ENCODE results near the gene FCHO1. TPM values are rescaled to one million over a fixed set of nuclear protein-coding genes. Genes with fewer than 3 reads are reported as not detected.
A peak's percentile ranks its signal among the peaks of the same experiment; 100 is the strongest.

Gene FCHO1
- total and polyA plus RNA-seq, 2 donors (not counting 1 experiment from before 2014, with no cell fraction given): 85.7 to 149 TPM

- H3K9me3 Mint-ChIP-seq (ENCODE audit: insufficient read depth): no peaks in the 10 kb centered on the region
- no peak overlapping the region for H3K27ac Mint-ChIP-seq
- Histone ChIP-seq H3K4me1 (ENCODE audit: control insufficient read depth in 2 of 2, insufficient read depth in 2 of 2, low read length in 2 of 2) (peaks cover 16 to 18% of the 10 kb centered on the region in 2 donors), H3K27me3 (replicated peaks in 1 of 4; ENCODE audit: control extremely low read depth in 1 of 4, control insufficient read depth in 3 of 4, insufficient read depth in 4 of 4, low read length in 3 of 4) (no peaks in the 10 kb centered on the region), H3K79me2 (ENCODE audit: control insufficient read depth, insufficient read depth, low read length) (peaks cover 74% of the 10 kb centered on the region), H3K27ac (ENCODE audit: low read length in 2 of 2) (no peak overlapping the region), H3K36me3 (replicated peaks in 1 of 2; ENCODE audit: control extremely low read depth in 1 of 2, control insufficient read depth in 1 of 2, extremely low read depth in 1 of 2, insufficient read depth in 2 of 2, low read length in 1 of 2) (peaks cover 7 to 64% of the 10 kb centered on the region in 2 experiments), H3K4me3 (ENCODE audit: control extremely low read depth in 1 of 5, extremely low read depth in 1 of 5, insufficient read depth in 1 of 5, low read depth in 2 of 5, low read length in 4 of 5) (no peak overlapping the region), H2AFZ (ENCODE audit: insufficient read depth, low read depth, low read length, poor library complexity, severe bottlenecking) (no peak overlapping the region), H4K20me1 (ENCODE audit: control insufficient read depth, insufficient read depth, low read length, poor library complexity, severe bottlenecking) (peaks cover 75% of the 10 kb centered on the region), H3K9ac (ENCODE audit: low read length) (no peak overlapping the region), H3K9me3 (ENCODE audit: control extremely low read depth in 1 of 3, control insufficient read depth in 2 of 3, insufficient read depth in 1 of 3, low read length in 2 of 3) (no peaks in the 10 kb centered on the region), H3K4me2 (replicated peaks; ENCODE audit: low read depth, low read length, poor library complexity, severe bottlenecking) (no peak overlapping the region)
- H3K4me1 Mint-ChIP-seq: peaks cover 25% of the 10 kb centered on the region
- POLR2A ChIA-PET: interaction anchor here (0.6 kb wide), 1 partner anchor 20 kb away, joined by 3 read pairs; no protein-coding TSS in a partner anchor
- intact Hi-C loops (cut with micrococcal nuclease): no loop called here
- ATAC-seq (ENCODE audit: low read depth): peak; percentile 41
- CTCF ChIA-PET: interaction anchor here (1.0 to 5.2 kb wide), 13 partner anchors 11 to 130 kb away, joined by 3 to 31 read pairs (median 5); no protein-coding TSS in a partner anchor
- DNase-seq: peak; percentile 41
- WGBS (ENCODE audit: insufficient coverage): 94% methylated on average over 17 of the region's 21 CpGs
- no peak overlapping the region for H3K4me3 Mint-ChIP-seq
- TF ChIP-seq EZH2 (IDR thresholded peaks at IDR 0.05; ENCODE audit: borderline replicate concordance, insufficient read depth, low read depth, low read length, poor library complexity, severe bottlenecking): no peak
- peak; percentile 66 for TF ChIP-seq CTCF (IDR thresholded peaks at IDR 0.05)
- no peaks in the 10 kb centered on the region for H3K27me3 Mint-ChIP-seq
These were observed 25.7 kb upstream of the FCHO1 start for GRCh38 chr19:17725422-17726078.

GRCh38 chr19:17726136-17726741 lies 25.0 kb upstream of the FCHO1 start:
- no peak overlapping the region for H3K9ac ChIP-seq (ENCODE audit: low read length)
- H3K4me1 ChIP-seq (ENCODE audit: control insufficient read depth in 2 of 2, insufficient read depth in 2 of 2, low read length in 2 of 2): peaks cover 9 to 11% of the 10 kb centered on the region in 2 donors
- no peaks in the 10 kb centered on the region for H3K27me3 Mint-ChIP-seq
- no peak overlapping the region for H3K4me3 ChIP-seq (ENCODE audit: control extremely low read depth in 1 of 5, extremely low read depth in 1 of 5, insufficient read depth in 1 of 5, low read depth in 2 of 5, low read length in 4 of 5)
- ChIA-PET POLR2A (no interaction called here), CTCF (interaction anchor here (0.5 to 5.2 kb wide), 13 partner anchors 10 to 129 kb away, joined by 3 to 31 read pairs (median 5); no protein-coding TSS in a partner anchor)
- 98% methylated on average over 58 of the region's 59 CpGs for WGBS (ENCODE audit: insufficient coverage)
- peaks cover 74% of the 10 kb centered on the region for H3K79me2 ChIP-seq (ENCODE audit: control insufficient read depth, insufficient read depth, low read length)
- no peak overlapping the region for H3K27ac Mint-ChIP-seq
- peaks cover 69% of the 10 kb centered on the region for H4K20me1 ChIP-seq (ENCODE audit: control insufficient read depth, insufficient read depth, low read length, poor library complexity, severe bottlenecking)
- no peak overlapping the region for H3K4me3 Mint-ChIP-seq
- TF ChIP-seq CTCF (IDR thresholded peaks at IDR 0.05) (no peak), EZH2 (IDR thresholded peaks at IDR 0.05; ENCODE audit: borderline replicate concordance, insufficient read depth, low read depth, low read length, poor library complexity, severe bottlenecking) (no peak)
- DNase-seq: no peak
- H3K4me2 ChIP-seq (replicated peaks; ENCODE audit: low read depth, low read length, poor library complexity, severe bottlenecking): no peak overlapping the region
- peaks cover 8 to 65% of the 10 kb centered on the region in 2 experiments for H3K36me3 ChIP-seq (replicated peaks in 1 of 2; ENCODE audit: control extremely low read depth in 1 of 2, control insufficient read depth in 1 of 2, extremely low read depth in 1 of 2, insufficient read depth in 2 of 2, low read length in 1 of 2)
- no peak overlapping the region for H3K27ac ChIP-seq (ENCODE audit: low read length in 2 of 2)
- H2AFZ ChIP-seq (ENCODE audit: insufficient read depth, low read depth, low read length, poor library complexity, severe bottlenecking): no peak overlapping the region
- H3K27me3 ChIP-seq (replicated peaks in 1 of 4; ENCODE audit: control extremely low read depth in 1 of 4, control insufficient read depth in 3 of 4, insufficient read depth in 4 of 4, low read length in 3 of 4): no peaks in the 10 kb centered on the region
- intact Hi-C loops (cut with micrococcal nuclease): no loop called here
- H3K4me1 Mint-ChIP-seq: peaks cover 22% of the 10 kb centered on the region
- no peaks in the 10 kb centered on the region for H3K9me3 Mint-ChIP-seq (ENCODE audit: insufficient read depth)
- H3K9me3 ChIP-seq (ENCODE audit: control extremely low read depth in 1 of 3, control insufficient read depth in 2 of 3, insufficient read depth in 1 of 3, low read length in 2 of 3): no peaks in the 10 kb centered on the region
- ATAC-seq (ENCODE audit: low read depth): no peak

All from B cell (primary cell).